GM12865 (cell line): Measurements from ENCODE around the gene KLK12.
"Not testable (repeated sequence)": the region's sequence is repeated elsewhere in the genome, so short reads cannot be mapped to it uniquely, and the experiment has no call there.

Experiments used
- DNase-seq: peaks from one replicate; pipeline ENCODE4 v3.0.0; 2010; ENCODE audit warnings: low read depth
- H3K4me3 ChIP-seq: 2 replicates; pipeline ENCODE4 v1.5.1; 2011; ENCODE audit warnings: mild to moderate bottlenecking, low read depth, low read length, control low read depth
- CTCF ChIP-seq: IDR thresholded peaks from 2 replicates; pipeline ENCODE4 v1.5.1; 2011; ENCODE audit warnings: low read length, control low read depth, low read depth, inconsistent platforms; ENCODE audit not compliant: insufficient read depth; ENCODE audit errors: missing control alignments

Gene KLK12

GRCh38 chr19:50998061-50998460, 36.7 kb downstream of the KLK12 start:
- no peak for DNase-seq
- no peak for TF ChIP-seq CTCF
- no peak overlapping the region for H3K4me3 ChIP-seq

DNA sequence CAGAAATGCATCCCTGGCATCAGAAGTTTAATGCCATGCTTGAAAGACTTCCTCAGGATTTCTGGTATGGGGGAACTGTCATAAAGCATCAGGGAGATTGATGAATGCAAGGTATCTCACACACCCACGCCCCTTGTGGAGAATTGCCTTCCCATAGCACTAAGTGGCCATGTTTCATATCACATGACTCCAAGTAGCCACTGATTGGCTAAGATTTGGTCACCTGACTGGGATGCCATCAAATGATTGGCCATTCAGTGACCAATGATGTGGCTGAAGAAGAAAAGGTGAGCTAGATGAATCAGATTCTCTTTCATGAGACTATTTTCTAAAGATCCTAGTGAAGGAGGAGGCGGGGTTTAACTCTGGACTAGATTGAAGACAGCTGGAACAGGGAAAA, 40.7 kb downstream of the KLK12 start:
- no peak overlapping the region for H3K4me3 ChIP-seq
- DNase-seq: peak; percentile 16
- TF ChIP-seq CTCF: no peak

- DNase-seq: no peak
- TF ChIP-seq CTCF: no peak
These were observed 42.2 kb downstream of the KLK12 start for GRCh38 chr19:50992666-50993035.

DNA sequence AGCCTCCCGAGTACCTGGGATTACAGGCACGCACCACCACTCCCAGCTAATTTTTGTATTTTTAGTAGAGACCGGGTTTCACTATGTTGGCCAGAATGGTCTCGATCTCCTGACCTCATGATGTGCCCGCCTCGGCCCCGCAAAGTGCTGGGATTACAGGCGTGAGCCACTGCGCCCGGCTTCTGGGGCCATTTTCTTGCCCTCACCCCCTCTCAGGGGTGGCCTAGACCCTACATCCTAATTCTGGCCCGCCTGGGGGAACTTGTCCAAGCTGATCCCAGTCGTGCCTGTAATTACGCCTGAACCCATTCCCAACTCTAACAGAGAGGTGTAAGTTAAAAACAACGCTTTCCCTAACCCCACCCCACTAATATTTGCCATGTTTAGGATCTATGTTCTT, 50.4 kb downstream of the KLK12 start:
- not testable (repeated sequence) for H3K4me3 ChIP-seq, DNase-seq

More at GRCh38 chr19:50992666-50993035, 42.2 kb downstream of the KLK12 start:
- H3K4me3 ChIP-seq: no peak overlapping the region

GRCh38 chr19:50983625-50984292, 51.0 kb downstream of the KLK12 start, which contains the start of gene KLK7:
KLK7 (minus strand) TSS chr19:50983917; CDS start chr19:50982399, 1,518 bp downstream.
- no peak within 1 kb of the TSS for H3K4me3 ChIP-seq
- no peak for DNase-seq
- no peak for TF ChIP-seq CTCF

DNA sequence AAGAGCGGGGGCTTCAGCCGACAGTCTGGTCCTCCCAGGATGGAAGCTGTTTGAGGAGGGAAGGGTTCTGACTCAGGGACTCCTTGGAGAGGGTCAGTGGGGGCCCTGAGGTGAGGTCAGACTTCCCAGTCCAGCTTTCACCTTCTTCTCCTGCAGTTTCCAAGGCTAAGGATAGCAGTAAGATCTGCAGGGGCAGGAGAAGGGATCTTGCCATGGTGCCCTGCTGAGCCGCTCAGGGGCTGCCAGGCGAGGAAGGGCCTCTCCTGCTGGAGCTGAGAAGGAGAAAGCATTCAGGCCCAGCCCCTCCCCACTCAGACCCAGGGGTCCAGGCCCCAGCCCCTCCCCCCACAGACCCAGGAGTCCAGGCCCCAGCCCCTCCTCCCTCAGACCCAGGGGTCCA, 52.6 kb downstream of the KLK12 start:
- no peak for DNase-seq
- no peak overlapping the region for H3K4me3 ChIP-seq
- TF ChIP-seq CTCF: no peak

DNA sequence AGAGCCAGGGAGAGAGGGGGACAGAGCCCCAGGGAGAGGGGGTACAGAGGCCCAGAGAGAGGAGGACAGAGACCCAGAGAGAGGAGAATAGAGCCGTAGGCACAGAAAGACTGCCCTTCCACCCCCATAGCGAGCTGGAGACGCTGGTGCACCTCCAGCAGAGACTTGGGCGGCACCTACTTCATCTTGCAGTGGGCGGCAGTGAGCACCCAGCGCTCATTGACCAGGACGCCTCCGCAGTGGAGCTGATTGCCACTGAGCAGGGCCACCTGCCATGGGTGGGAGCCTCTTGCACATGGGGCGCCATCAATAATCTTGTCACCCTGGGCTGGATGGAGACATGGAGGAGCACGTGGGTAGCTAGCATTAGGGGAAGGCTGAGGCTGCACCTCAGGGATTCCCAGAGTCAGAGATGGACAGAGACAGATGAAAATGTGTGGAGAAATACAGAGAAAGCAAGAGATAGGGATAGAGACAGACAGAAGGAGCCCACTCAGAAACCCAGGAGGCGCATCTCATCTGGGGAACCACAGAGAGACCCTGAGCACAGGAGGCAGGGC, 53.1 kb downstream of the KLK12 start:
- H3K4me3 ChIP-seq: no peak overlapping the region
- no peak for TF ChIP-seq CTCF
- DNase-seq: no peak
